K562 (cell line): Measurements from ENCODE around the gene CLNK. TPM values are rescaled to one million over a fixed set of nuclear protein-coding genes. Genes with fewer than 3 reads are reported as not detected.

ENCODE experiments used
- ATAC-seq: fragments of 200-7000 bp; cut with Tn5 transposase; 3 replicates; pipeline ENCODE4 v1.9.1; 2020; ENCODE audit warnings: moderate library complexity
- BruUV-seq: library from RNA; stranded (reverse); fragments of 400-500 nt; replicated peaks from 2 replicates; lab custom pipeline; 2021; lab: Mats Ljungman, UMichigan
- CTCF ChIA-PET: fragments of 300-600 bp; formaldehyde crosslinking; extraction: SDS; loops from one replicate; lab custom pipeline; 2021; ENCODE audit warnings: low intra/inter-chr PET ratio; lab: Yijun Ruan, JAX
- POLR2A ChIA-PET: fragments of 300-600, 350-650 bp; sonication (Branson Sonifier 250); formaldehyde crosslinking; extraction: SDS; loops from one replicate; lab custom pipeline; 2021; ENCODE audit warnings: antibody characterized with exemption, inconsistent platforms; lab: Yijun Ruan, JAX
- DNase-seq, 4 experiments: peaks; one replicate each; pipeline versions ENCODE4 v3.0.0 to v3.0.0-alpha.2; 2011 to 2018; ENCODE audit warnings: low spot score in 3 of 4, mixed read lengths in 3 of 4; ENCODE audit errors: extremely low read depth in 1 of 4
- FAIRE-seq: peaks from 2 replicates; lab custom pipeline; 2011; peaks lifted over from hg19 to GRCh38; lab: Jason Lieb, UNC
- H2AFZ ChIP-seq: 2 replicates; pipeline ENCODE4 v1.6.0; 2011; ENCODE audit warnings: low read depth, low read length, control low read depth, inconsistent platforms
- H3K27ac ChIP-seq: fragments of 200-600 bp; 3 replicates; pipeline ENCODE4 v1.8.0; 2011; ENCODE audit warnings: low read depth, mild to moderate bottlenecking, control low read depth, inconsistent platforms, low read length, moderate library complexity, mixed read lengths; ENCODE audit errors: extremely low read depth
- H3K27me3 ChIP-seq, 2 experiments: fragments of 300-600 bp in 1 of 2; 2 replicates in 1 of 2; 3 replicates in 1 of 2; pipeline versions ENCODE4 v1.6.0 to v1.8.0; 2011; ENCODE audit warnings: inconsistent platforms in 2 of 2, low read length in 2 of 2, mild to moderate bottlenecking in 1 of 2, mixed read lengths in 1 of 2, moderate library complexity in 1 of 2; ENCODE audit not compliant: control insufficient read depth in 2 of 2, insufficient read depth in 2 of 2
- H3K36me3 ChIP-seq: fragments of 300-600 bp; 3 replicates; pipeline ENCODE4 v1.8.0; 2011; ENCODE audit warnings: mild to moderate bottlenecking, low read length, inconsistent platforms; ENCODE audit not compliant: control insufficient read depth, insufficient read depth
- H3K4me1 ChIP-seq, 2 experiments: fragments of 200-600 bp in 1 of 2; replicated peaks in 1 of 2; 2 replicates in 1 of 2; 3 replicates in 1 of 2; pipeline versions ENCODE4 v1.5.1 to v1.8.0; 2011; ENCODE audit warnings: inconsistent platforms in 2 of 2, low read length in 2 of 2, mild to moderate bottlenecking in 1 of 2, mixed read lengths in 1 of 2, moderate library complexity in 1 of 2; ENCODE audit not compliant: control insufficient read depth in 2 of 2, insufficient read depth in 2 of 2
- H3K4me2 ChIP-seq: 2 replicates; pipeline ENCODE4 v1.6.1; 2011; ENCODE audit warnings: low read length, control low read depth, inconsistent platforms, mixed read lengths; ENCODE audit not compliant: insufficient read depth
- H3K4me3 ChIP-seq: fragments of 200-600 bp; sonication (generic), shearing (Covaris generic); 2 replicates; pipeline ENCODE4 v1.5.1; 2016; ENCODE audit warnings: control low read depth, inconsistent platforms
- H3K79me2 ChIP-seq: fragments of 200-600 bp; 3 replicates; pipeline ENCODE4 v1.8.0; 2011; ENCODE audit warnings: low read length, inconsistent platforms; ENCODE audit not compliant: control insufficient read depth, insufficient read depth
- H3K9ac ChIP-seq, 2 experiments: 2 replicates each; pipeline versions ENCODE4 v1.6.0 to v1.6.1; 2011; ENCODE audit warnings: low read depth in 2 of 2, low read length in 2 of 2, control low read depth in 1 of 2, inconsistent platforms in 1 of 2, mild to moderate bottlenecking in 1 of 2, mixed read lengths in 1 of 2; ENCODE audit not compliant: insufficient read depth in 1 of 2
- H3K9me1 ChIP-seq: one replicate; pipeline ENCODE4 v1.6.0; 2011; ENCODE audit warnings: inconsistent platforms, mild to moderate bottlenecking, low read length, moderate library complexity; ENCODE audit not compliant: control insufficient read depth, insufficient read depth
- H3K9me3 ChIP-seq: replicated peaks from 2 replicates; pipeline ENCODE4 v1.5.1; 2011; ENCODE audit warnings: low read depth, low read length, inconsistent platforms; ENCODE audit not compliant: control insufficient read depth, insufficient read depth
- H4K20me1 ChIP-seq: replicated peaks from 2 replicates; pipeline ENCODE4 v1.6.1; 2011; ENCODE audit warnings: low read length, inconsistent platforms, mixed read lengths; ENCODE audit not compliant: control insufficient read depth, insufficient read depth
- CEBPB ChIP-seq: fragments of 450-650 bp; IDR thresholded peaks from 2 replicates; pipeline ENCODE4 v1.6.1; 2016; ENCODE audit warnings: missing genetic modification characterization, missing compliant biosample characterization
- CTBP1 ChIP-seq: fragments of 450-650 bp; IDR thresholded peaks from 2 replicates; pipeline ENCODE4 v1.6.1; 2016; ENCODE audit warnings: borderline replicate concordance
- DMBX1 ChIP-seq: fragments of 250-450 bp; sonication (Bioruptor Pico); IDR thresholded peaks from 2 replicates; pipeline ENCODE4 v1.8.0; 2022; ENCODE audit warnings: inconsistent platforms, mild to moderate bottlenecking, moderate library complexity, borderline replicate concordance
- ETV6 ChIP-seq, 3 experiments: fragments of 150-350 bp in 1 of 3; sonication (generic) in 1 of 3; formaldehyde crosslinking in 1 of 3; IDR thresholded peaks; 2 replicates each; pipeline versions ENCODE4 v1.6.1 to v1.8.0; 2014 to 2022; ENCODE audit warnings: borderline replicate concordance in 2 of 3, low read depth in 2 of 3, antibody characterized with exemption in 1 of 3, low read length in 1 of 3, mild to moderate bottlenecking in 1 of 3, missing genetic modification reagents in 1 of 3
- FOXA1 ChIP-seq: fragments of 450-650 bp; IDR thresholded peaks from 2 replicates; pipeline ENCODE4 v1.6.1; 2016; ENCODE audit warnings: mild to moderate bottlenecking, borderline replicate concordance
- FOXP4 ChIP-seq: sonication (generic); formaldehyde crosslinking; IDR thresholded peaks from 2 replicates; pipeline ENCODE4 v1.8.0; 2022; ENCODE audit warnings: mild to moderate bottlenecking, missing genetic modification reagents, borderline replicate concordance
- HCFC1 ChIP-seq: IDR thresholded peaks from 2 replicates; pipeline ENCODE4 v1.6.1; 2012; ENCODE audit warnings: low read depth, low read length, improper control_type of control experiment
- NFXL1 ChIP-seq: fragments of 450-650 bp; formaldehyde crosslinking; IDR thresholded peaks from 2 replicates; pipeline ENCODE4 v1.4.0; 2021; ENCODE audit warnings: mild to moderate bottlenecking
- RBM14 ChIP-seq: fragments of 200-400 bp; formaldehyde crosslinking; IDR thresholded peaks from 2 replicates; pipeline ENCODE4 v1.6.1; 2018; ENCODE audit warnings: low read depth, mild to moderate bottlenecking, low read length, moderate library complexity, borderline replicate concordance; ENCODE audit not compliant: insufficient read depth
- SOX6 ChIP-seq: fragments of 450-650 bp; IDR thresholded peaks from 2 replicates; pipeline ENCODE4 v1.6.1; 2014; ENCODE audit warnings: mild to moderate bottlenecking
- THRAP3 ChIP-seq: fragments of 450-650 bp; IDR thresholded peaks from 2 replicates; pipeline ENCODE4 v1.6.1; 2016; ENCODE audit warnings: mild to moderate bottlenecking, inconsistent platforms, borderline replicate concordance
- ZKSCAN1 ChIP-seq: fragments of 150-350 bp; IDR thresholded peaks from 2 replicates; pipeline ENCODE4 v1.6.1; 2016; ENCODE audit warnings: low read depth, low read length
- ZNF121 ChIP-seq: sonication (generic); formaldehyde crosslinking; conservative IDR thresholded peaks from 2 replicates; pipeline ENCODE4 v1.8.0; 2022; ENCODE audit warnings: missing genetic modification reagents
- ZNF212 ChIP-seq: fragments of 450-650 bp; formaldehyde crosslinking; IDR thresholded peaks from 2 replicates; pipeline ENCODE4 v1.4.0; 2020; ENCODE audit warnings: mild to moderate bottlenecking
- ZNF217 ChIP-seq: sonication (generic); formaldehyde crosslinking; IDR thresholded peaks from 2 replicates; pipeline ENCODE4 v1.8.0; 2022; ENCODE audit warnings: mild to moderate bottlenecking, missing genetic modification reagents
- ZNF347 ChIP-seq: fragments of 450-650 bp; formaldehyde crosslinking; IDR thresholded peaks from 2 replicates; pipeline ENCODE4 v1.4.0; 2020; ENCODE audit warnings: low read depth, mild to moderate bottlenecking, moderate library complexity
- ZNF589 ChIP-seq: fragments of 200-800 bp; sonication (Bioruptor generic); IDR thresholded peaks from 2 replicates; pipeline ENCODE4 v1.6.1; 2016; ENCODE audit warnings: low read depth, missing genetic modification characterization, missing compliant biosample characterization
- ZNF707 ChIP-seq: fragments of 250-450 bp; sonication (Bioruptor Pico); conservative IDR thresholded peaks from 2 replicates; pipeline ENCODE4 v1.8.0; 2022; ENCODE audit warnings: inconsistent platforms, mild to moderate bottlenecking, moderate library complexity
- ZNF830 ChIP-seq: fragments of 250-450 bp; sonication (Bioruptor Pico); IDR thresholded peaks from 2 replicates; pipeline ENCODE4 v1.5.0; 2021; ENCODE audit warnings: mild to moderate bottlenecking
- WGBS: fragments of 100-300 bp; shearing (Covaris generic); methylation state at CpG from one replicate; pipeline ENCODE4 v1.1.6; 2016; ENCODE audit warnings: low coverage, mixed read lengths; ENCODE audit not compliant: insufficient coverage; ENCODE audit errors: missing lambda C conversion rate; 5-methylcytosine and 5-hydroxymethylcytosine counted together
- in situ Hi-C: fragments of 300-500 bp; cut with MboI; formaldehyde crosslinking; loops from 4 replicates; pipeline ENCODE4 v1.15.0; 2018; ENCODE audit warnings: inconsistent platforms, mixed read lengths
- intact Hi-C: fragments of 100-400 bp; cut with micrococcal nuclease; formaldehyde crosslinking; loops from 2 replicates; pipeline ENCODE4 v1.14.2; 2022
- polyA plus RNA-seq, 8 experiments: library from polyadenylated mRNA; depleted of rRNA in 4 of 8; stranded (reverse) in 5 of 8; unstranded in 3 of 8; fragments of >200 nt; fragmentation: Nextera tagmentation in 2 of 8; fragmentation: Illumina TruSeq in 1 of 8; extraction: Ambion mirVana in 2 of 8; extraction: Trizol in 1 of 8; gene quantifications; 2 replicates each; pipeline versions ENCODE4 v1.2.1 to v1.2.3, GENCODE V29; 2011 to 2014; ENCODE audit warnings: inconsistent platforms in 1 of 8, missing spikeins in 1 of 8
- total RNA-seq, 7 experiments: library from RNA; depleted of rRNA in 6 of 7; stranded (reverse); fragments of >200 nt in 6 of 7; fragmentation: Illumina TruSeq in 2 of 7; extraction: Trizol in 2 of 7; gene quantifications; 2 replicates each; pipeline versions ENCODE4 v1.2.1 to v1.2.3, GENCODE V29; 2011 to 2021; ENCODE audit warnings: low replicate concordance in 1 of 7

Gene CLNK
- total and polyA plus RNA-seq, 9 of the 15 experiments (the other 6 are each of a cell fraction or from before 2014, with no cell fraction given), result not detected

- in situ Hi-C loops, result no loop called here
- H3K27ac ChIP-seq, result no peak overlapping the region
- TF ChIP-seq CEBPB (tag), result no peak
- no peak for TF ChIP-seq THRAP3
- TF ChIP-seq NFXL1 (CRISPR knock-in tag), result no peak
- TF ChIP-seq HCFC1, result no peak
- no peak for TF ChIP-seq ZNF830 (CRISPR knock-in tag)
- no peak for TF ChIP-seq ZNF589
- TF ChIP-seq ZNF217 (CRISPR knock-in tag), result no peak
- TF ChIP-seq ZKSCAN1, result no peak
- TF ChIP-seq RBM14, result no peak
- TF ChIP-seq FOXA1, result no peak
- TF ChIP-seq FOXP4 (CRISPR knock-in tag), result no peak
- TF ChIP-seq ZNF707 (CRISPR knock-in tag), result no peak
- no peak for TF ChIP-seq DMBX1 (CRISPR knock-in tag)
- no peak for TF ChIP-seq ZNF121 (CRISPR knock-in tag)
- no peak for TF ChIP-seq CTBP1
- no peak for TF ChIP-seq ZNF212 (CRISPR knock-in tag)
- TF ChIP-seq SOX6, result no peak
- TF ChIP-seq ETV6 (IDR thresholded peaks at IDR 0.05; ENCODE audit: borderline replicate concordance in 1 of 2, low read depth in 2 of 2, low read length in 1 of 2), result no peak
- TF ChIP-seq ETV6 (CRISPR knock-in tag; IDR thresholded peaks at IDR 0.05; ENCODE audit: borderline replicate concordance), result no peak
- no peak for TF ChIP-seq ZNF347
Observed at GRCh38 chr4:10715135-10715534, 30.6 kb upstream of the CLNK start.

More at GRCh38 chr4:10715135-10715534, 30.6 kb upstream of the CLNK start:
- Histone ChIP-seq H2AFZ (no peak overlapping the region), H3K4me1 (no peaks in the 10 kb centered on the region), H3K27me3 (no peaks in the 10 kb centered on the region), H3K4me2 (no peak overlapping the region), H3K9me3 (no peaks in the 10 kb centered on the region), H3K36me3 (no peaks in the 10 kb centered on the region), H3K9me1 (no peaks in the 10 kb centered on the region), H3K79me2 (no peaks in the 10 kb centered on the region), H3K9ac (no peak overlapping the region), H3K4me3 (no peak overlapping the region), H4K20me1 (no peaks in the 10 kb centered on the region)
- ATAC-seq, result no peak
- no TSS peak for BruUV-seq
- 0% methylated on average over 4 of the region's 4 CpGs for WGBS
- DNase-seq, result no peak
- ChIA-PET POLR2A (no interaction called here), CTCF (no interaction called here)
- no peak for FAIRE-seq
- intact Hi-C loops, result no loop called here
